ENCODE results near the gene ZSCAN20. TPM values are rescaled to one million over a fixed set of nuclear protein-coding genes. Genes with fewer than 3 reads are reported as not detected.

The ZSCAN20 gene
- total RNA-seq, 1 experiment from 2014 or later, result 3.9 TPM

DNA sequence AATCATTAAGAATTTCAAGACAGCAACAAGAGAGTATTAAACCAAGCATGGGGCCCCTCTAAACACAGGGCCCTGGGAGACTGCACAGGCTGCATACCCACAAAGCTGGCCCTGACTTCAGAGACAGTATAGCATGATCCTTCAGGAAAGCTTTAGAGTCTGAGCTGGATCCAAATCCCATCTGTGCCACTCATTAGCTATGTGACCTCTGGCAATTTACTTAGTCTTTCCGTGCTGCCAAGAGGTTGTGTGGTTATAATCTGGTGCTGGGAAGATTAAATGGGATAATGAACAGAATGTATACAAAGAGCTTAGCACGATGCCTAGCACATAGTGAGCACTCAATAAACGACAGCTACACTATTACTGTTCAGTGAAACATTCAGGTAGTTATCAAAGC, 45.5 kb upstream of the ZSCAN20 start:
- Histone ChIP-seq H4K5ac (ENCODE audit: insufficient read length, low read depth, low read length) (no peak overlapping the region), H3K18ac (ENCODE audit: insufficient read length, low read depth, low read length) (no peak overlapping the region), H3K27me3 (ENCODE audit: insufficient read depth, low read length) (peaks cover 7% of the 10 kb centered on the region; the same call in 1 of the 2 replicates), H4K8ac (replicated peaks; ENCODE audit: insufficient read length, low read depth, low read length) (no peak overlapping the region), H2BK12ac (ENCODE audit: insufficient read length, low read depth, low read length) (no peak overlapping the region), H2AK5ac (ENCODE audit: insufficient read length, low read length) (no peak overlapping the region), H3K79me2 (ENCODE audit: insufficient read depth, low read length) (no peaks in the 10 kb centered on the region), H3K9me3 (ENCODE audit: control insufficient read depth, low read depth, low read length) (no peaks in the 10 kb centered on the region), H2BK15ac (ENCODE audit: low read depth, low read length) (no peak overlapping the region), H3T11ph (ENCODE audit: low read length) (no peak overlapping the region), H3K4me2 (ENCODE audit: insufficient read depth, insufficient read length, low read length) (no peak overlapping the region), H4K20me1 (ENCODE audit: control insufficient read depth, insufficient read depth, insufficient read length) (no peaks in the 10 kb centered on the region), H2BK5ac (ENCODE audit: insufficient read length, low read length) (no peak overlapping the region), H3K23ac (ENCODE audit: insufficient read length, low read depth, low read length) (no peak overlapping the region), H3K14ac (ENCODE audit: insufficient read depth, low read length) (no peak overlapping the region), H3K9ac (ENCODE audit: extremely low read depth, insufficient read length, low read length) (no peak overlapping the region), H3K27ac (ENCODE audit: insufficient read length, low read depth, low read length) (no peak overlapping the region), H3K23me2 (ENCODE audit: insufficient read length, low read depth, low read length, poor library complexity, severe bottlenecking) (peaks cover 6% of the 10 kb centered on the region), H4K91ac (ENCODE audit: insufficient read length, low read depth, low read length) (no peak overlapping the region), H2BK120ac (ENCODE audit: low read depth, low read length, poor library complexity, severe bottlenecking) (no peak overlapping the region), H3K4ac (ENCODE audit: low read depth, low read length) (no peak overlapping the region), H3K56ac (ENCODE audit: insufficient read length, low read depth, low read length) (no peak overlapping the region), H3K79me1 (ENCODE audit: insufficient read depth, low read depth, low read length, poor library complexity, severe bottlenecking) (no peaks in the 10 kb centered on the region), H2BK20ac (ENCODE audit: low read depth, low read length, poor library complexity, severe bottlenecking) (no peak overlapping the region), H3K4me1 (ENCODE audit: insufficient read depth, low read length) (0 out of 2 replicates have a peak, but pooled peaks cover 4% of the 10 kb centered on the region), H2AFZ (ENCODE audit: low read length) (no peak overlapping the region)
- TF ChIP-seq, protein P1, sequence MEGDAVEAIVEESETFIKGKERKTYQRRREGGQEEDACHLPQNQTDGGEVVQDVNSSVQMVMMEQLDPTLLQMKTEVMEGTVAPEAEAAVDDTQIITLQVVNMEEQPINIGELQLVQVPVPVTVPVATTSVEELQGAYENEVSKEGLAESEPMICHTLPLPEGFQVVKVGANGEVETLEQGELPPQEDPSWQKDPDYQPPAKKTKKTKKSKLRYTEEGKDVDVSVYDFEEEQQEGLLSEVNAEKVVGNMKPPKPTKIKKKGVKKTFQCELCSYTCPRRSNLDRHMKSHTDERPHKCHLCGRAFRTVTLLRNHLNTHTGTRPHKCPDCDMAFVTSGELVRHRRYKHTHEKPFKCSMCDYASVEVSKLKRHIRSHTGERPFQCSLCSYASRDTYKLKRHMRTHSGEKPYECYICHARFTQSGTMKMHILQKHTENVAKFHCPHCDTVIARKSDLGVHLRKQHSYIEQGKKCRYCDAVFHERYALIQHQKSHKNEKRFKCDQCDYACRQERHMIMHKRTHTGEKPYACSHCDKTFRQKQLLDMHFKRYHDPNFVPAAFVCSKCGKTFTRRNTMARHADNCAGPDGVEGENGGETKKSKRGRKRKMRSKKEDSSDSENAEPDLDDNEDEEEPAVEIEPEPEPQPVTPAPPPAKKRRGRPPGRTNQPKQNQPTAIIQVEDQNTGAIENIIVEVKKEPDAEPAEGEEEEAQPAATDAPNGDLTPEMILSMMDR (conservative IDR thresholded peaks at IDR 0.05), result no peak
- peaks cover 11 to 18% of the 10 kb centered on the region in 2 experiments for H3K4me1 Mint-ChIP-seq
- H3K36me3 Mint-ChIP-seq (ENCODE audit: insufficient read depth in 1 of 3, low read depth in 3 of 3), result no peaks in the 10 kb centered on the region
- no peak overlapping the region for H3K27ac Mint-ChIP-seq
- no peak for DNase-seq
- WGBS (ENCODE audit: extremely low coverage, insufficient read length, low lambda C conversion rate), result no CpG with 5 or more reads among the region's 3 CpGs
- H3K4me3 Mint-ChIP-seq, result no peak overlapping the region
- H3K9me3 Mint-ChIP-seq, result no peaks in the 10 kb centered on the region
- H3K27me3 Mint-ChIP-seq (ENCODE audit: low read depth), result peaks cover 7% of the 10 kb centered on the region
